Measurements from ENCODE around the gene FDXACB1.
"Not testable (repeated sequence)": the region's sequence is repeated elsewhere in the genome, so short reads cannot be mapped to it uniquely, and the experiment has no call there.

The FDXACB1 gene

DNA sequence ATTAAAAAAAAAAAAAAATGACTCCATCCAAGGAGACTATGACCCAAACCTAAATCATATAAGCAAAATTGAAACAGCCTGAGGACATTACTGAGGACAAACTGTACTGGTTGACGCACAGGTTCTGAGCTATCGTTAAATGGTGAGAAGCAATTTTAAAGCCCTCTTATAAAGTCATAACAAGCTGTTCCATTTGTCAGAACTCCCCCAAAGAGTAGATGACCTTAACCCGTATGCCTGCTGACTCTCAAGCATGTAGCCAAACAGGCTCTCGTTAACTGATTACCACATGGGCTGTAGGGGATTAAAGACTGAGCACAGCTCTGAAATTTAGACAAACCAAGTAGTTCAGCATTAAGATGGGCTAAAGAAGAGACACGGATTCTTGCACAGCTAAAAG is 30.4 kb upstream of the FDXACB1 start:
- in situ Hi-C loops (cut with HindIII; ENCODE audit: low sequenced_read_pairs): no loop called here

DNA sequence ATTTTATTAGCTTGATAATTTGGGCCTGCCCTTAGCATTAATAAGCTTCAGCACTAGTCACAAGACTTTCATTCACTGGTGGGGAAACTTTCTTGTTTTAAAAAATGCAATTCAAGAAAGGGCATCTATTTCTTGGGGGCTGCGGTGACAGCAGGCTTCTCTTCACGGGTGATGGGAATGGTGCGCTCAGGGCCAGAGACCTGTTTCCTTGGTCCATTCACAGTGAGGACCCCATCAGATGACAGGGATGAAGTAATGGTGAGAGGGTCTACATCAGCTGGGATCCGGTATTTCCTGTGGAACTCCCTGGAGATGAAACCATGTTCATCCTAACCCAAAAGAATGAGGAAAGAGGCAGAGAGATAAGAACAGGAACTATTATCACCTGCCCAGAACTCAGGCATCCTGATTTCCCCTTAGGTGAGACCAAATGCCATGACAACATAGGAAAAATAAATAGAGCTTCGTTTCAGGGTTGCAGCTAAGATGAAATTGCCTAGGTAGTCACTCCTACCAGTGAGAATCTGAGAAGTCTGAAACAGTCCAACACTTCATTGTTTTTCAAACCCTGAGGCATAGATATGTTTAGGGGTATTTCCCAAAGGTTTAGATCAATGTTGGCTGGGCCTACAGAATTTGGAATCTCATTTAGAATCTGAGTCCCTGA is 29.8 kb upstream of the FDXACB1 start:
- in situ Hi-C loops (cut with HindIII; ENCODE audit: low sequenced_read_pairs): no loop called here

DNA sequence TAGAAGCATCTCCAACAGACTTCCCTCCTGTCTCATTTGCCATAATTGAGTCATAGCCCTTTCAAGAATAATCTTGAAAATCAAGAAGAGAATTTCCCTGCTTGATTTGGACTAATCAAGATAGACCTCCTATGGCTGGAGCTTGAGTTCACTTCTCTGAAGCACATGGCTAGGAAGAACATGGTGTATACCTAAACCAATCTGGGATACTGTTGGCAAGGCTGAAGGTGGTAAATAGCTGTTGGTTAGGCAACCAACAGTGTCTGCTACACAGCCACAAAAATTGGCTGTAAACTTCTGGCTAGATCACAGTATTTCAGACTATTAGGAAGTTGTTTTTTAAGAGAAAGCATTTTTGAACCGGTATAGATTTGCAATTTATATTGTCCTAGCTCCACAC is 27.7 kb upstream of the FDXACB1 start:
- in situ Hi-C loops (cut with HindIII; ENCODE audit: low sequenced_read_pairs): no loop called here

DNA sequence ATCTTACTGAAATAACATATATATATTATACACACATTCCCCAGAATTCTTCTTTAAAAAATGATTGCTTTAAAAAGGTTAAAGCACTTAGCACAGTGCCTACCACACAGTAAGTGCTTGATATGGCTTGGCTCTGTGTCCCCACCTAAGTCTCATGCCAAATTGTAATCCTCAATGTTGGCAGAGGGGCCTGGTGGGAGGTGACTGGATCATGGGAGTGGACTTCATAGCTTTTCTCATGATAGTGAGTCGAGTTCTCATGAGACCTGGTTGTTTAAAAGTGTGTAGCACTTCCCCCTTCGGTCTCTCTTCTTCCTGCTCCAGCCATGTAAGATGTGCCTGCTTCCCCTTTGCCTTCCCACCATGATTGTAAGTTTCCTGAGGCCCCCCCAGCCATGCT is 26.4 kb upstream of the FDXACB1 start:
- in situ Hi-C loops (cut with HindIII; ENCODE audit: low sequenced_read_pairs): no loop called here

DNA sequence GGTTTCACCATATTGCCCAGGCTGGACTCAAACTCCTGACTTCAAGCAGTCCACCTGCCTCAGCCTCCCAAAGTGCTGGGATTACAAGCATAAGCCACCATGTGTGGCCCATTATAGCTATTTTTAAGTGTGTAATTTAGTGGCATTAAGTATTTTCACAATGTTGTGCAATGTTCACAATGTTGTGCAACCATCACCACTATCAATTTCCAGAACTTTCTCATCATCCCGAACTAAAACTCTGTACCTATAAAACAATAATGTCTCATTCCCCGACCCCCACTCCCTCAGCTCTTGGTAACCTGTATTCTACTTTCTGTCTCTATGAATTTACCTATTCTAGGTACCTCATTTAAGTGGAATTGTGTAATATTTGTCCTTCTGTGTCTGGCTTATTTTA is 7.9 kb upstream of the FDXACB1 start:
- in situ Hi-C loops (cut with HindIII; ENCODE audit: low sequenced_read_pairs): no loop called here

DNA sequence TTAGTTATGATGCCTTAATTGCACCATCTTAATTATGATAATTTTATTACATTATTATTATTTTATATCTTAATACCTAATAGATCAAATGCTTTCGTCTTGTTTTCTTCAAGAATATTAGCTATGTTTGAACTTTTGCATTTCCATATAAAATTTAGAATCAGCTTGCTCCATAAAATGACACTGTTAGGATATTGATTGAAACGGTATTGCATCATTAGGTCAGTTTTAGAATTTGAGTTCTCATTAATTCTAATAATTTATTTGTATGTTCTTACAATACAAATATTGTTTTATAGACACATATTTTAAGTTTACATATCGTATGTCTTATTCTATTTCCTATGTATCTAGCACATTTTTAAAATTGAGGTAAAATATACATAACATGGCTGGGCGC is 7.1 kb upstream of the FDXACB1 start:
- in situ Hi-C loops (cut with HindIII; ENCODE audit: low sequenced_read_pairs): no loop called here

DNA sequence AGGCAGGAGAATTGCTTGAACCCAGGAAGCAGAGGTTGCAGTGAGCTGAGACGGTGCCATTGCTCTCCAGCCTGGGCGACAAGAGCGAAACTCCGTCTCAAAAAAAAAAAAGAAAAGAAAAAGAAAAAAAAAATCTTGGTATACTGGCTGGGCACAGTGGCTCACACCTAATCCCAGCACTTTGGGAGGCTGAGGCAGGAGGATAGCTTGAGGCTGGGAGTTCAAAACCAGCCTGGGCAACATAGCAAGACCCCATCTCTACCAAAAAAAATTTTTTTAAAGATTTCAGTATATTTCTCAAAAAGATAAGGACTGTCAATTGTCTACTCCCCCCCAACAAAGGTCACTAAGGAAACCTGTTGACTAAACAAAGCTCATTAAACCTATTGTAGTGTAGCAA is 6.1 kb upstream of the FDXACB1 start:
- in situ Hi-C loops (cut with HindIII; ENCODE audit: low sequenced_read_pairs): not testable (repeated sequence)

DNA sequence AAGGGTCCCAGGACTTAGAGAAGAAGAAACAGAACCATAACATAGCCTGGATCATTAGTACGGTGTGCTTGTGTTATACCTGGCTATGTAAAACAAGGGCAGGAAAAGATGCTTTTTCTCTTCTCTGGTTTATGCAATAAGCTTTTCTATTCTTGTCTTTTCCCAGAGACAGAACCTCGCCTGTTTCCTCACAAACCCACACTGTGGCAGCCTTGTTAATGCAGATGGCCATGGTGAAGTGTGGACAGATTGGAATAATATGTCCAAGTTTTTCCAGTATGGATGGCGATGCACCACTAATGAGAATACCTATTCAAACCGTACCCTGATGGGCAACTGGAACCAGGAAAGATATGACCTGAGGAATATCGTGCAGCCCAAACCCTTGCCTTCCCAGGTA is 3.2 kb upstream of the FDXACB1 start:
- in situ Hi-C loops (cut with HindIII; ENCODE audit: low sequenced_read_pairs): no loop called here

DNA sequence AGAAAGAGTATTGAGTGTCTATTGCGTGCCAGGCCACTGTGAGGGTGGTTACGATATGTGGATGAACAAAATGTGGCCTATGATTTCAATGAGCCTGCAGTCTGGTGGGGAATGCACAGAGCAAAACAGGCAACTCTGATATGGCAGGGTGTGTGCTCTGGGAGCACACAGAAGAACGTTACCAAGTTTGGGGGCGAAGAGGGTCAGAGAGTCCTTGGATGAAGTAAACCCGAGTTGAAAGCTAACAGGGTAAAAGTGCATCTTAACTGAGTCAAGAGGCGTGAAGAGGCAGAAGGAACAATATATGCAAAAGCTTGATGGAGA is 634 bp upstream of the FDXACB1 start:
- in situ Hi-C loops (cut with HindIII; ENCODE audit: low sequenced_read_pairs): loop anchor here (5.0 kb wide), 1 partner anchor 48 kb away; no protein-coding TSS in a partner anchor

DNA sequence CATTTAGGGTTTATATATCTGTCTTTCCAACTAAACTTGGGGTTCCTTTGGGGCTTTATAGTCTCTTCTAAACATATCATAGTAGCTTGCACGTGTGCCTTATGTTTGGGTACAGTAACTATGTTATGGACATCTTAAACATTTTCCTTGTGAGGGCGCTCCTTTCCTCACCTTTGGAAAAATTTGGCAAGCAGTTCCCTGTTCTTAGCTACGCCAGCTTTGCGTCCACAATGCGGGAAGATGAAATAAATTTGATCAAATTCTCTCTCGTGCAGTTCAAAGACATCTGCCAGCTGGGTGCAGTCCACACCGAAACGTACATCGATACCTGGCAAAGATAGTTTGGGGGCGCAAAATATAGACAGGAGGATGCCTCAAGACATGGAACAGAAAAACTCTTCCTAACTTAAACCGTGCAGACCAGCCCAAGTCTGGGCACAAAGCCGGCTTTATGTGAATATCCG is 548 bp downstream of the FDXACB1 start:
- in situ Hi-C loops (cut with HindIII; ENCODE audit: low sequenced_read_pairs): loop anchor here (5.0 kb wide), 1 partner anchor 49 kb away; no protein-coding TSS in a partner anchor

DNA sequence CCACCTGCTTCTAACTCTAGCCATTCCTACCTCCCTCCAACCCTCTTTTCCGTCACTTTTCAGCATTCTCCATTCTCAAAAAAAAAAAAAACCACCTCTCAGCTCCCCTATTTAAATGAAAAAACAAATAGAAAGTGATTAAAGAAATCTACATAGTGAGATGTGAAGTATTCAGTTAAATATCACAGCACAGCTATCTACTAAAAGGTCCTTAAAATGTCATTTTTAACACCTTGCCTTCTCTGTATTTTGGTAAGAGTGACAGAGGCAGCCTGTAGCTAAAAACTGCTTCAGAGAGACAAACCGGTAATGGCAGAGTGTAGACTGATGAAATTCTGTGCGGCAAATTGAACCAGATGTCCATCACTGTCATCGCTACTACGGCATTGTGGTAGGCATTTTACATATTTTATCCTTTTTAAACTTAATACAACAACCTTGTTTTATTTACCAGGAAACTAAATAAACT is 7.2 kb downstream of the FDXACB1 start:
- in situ Hi-C loops (cut with HindIII; ENCODE audit: low sequenced_read_pairs): no loop called here

DNA sequence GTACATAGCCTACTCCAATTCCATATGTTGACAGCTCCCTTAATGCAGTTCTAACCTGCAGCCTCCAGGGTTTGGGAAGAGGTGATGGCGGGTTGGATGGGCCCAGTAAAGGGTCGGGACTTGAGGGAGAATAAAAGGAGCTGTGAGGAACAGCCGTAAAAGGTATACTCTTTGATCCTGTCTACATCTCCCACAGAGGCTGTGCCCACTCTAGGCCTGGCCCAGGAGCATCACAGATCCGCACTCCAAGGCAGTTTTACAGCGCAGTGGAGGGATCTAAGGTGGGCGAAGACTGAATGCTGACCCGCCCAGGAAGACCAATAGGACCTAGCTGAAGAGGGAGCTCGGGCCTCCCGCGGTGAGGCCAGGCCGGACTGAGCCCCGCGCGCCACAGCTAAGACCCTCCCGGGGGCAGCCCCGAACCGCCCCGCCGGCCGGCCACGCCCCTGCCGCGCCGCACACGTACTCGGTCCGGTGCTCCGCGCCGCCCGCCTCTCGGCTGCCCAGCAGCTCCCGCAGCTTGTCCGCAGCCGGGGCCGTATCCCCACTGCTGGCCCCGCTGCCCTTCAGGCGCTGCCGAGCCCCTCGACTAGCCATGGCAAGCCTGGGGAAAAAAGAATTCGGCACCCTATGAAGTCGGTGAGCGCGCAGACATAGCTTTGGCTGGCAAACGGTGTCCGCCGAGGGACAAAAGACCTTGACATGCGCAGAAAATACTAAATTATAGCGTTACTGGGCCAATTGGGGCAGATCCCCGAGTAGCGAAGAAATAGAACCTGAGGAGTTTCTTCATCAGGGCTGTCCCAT is 7.9 kb downstream of the FDXACB1 start, which contains the start of gene ALG9:
Gene ALG9 (minus strand): TSS at position 696 of the 807 bp plus-strand sequence. CDS start 99 bp downstream, at position 597.
- in situ Hi-C loops (cut with HindIII; ENCODE audit: low sequenced_read_pairs): no loop called here

DNA sequence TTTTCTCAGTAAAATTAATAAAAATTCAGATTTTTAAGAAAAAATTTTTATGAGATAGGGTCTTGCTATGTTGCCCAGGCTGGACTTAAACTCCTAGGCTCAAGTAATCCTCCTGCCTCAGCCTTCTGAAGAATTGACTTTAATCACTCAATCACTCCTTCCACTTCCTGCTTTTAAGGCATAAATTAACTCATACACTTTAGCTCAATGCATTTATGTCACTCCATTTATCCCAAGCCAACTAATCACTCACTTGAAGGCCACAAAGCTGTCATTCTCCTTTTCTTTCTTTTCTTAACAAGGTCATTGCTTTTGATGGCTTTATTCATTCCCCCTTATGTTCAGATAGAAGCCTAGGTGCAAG is 8.5 kb downstream of the FDXACB1 start:
- in situ Hi-C loops (cut with HindIII; ENCODE audit: low sequenced_read_pairs): no loop called here

DNA sequence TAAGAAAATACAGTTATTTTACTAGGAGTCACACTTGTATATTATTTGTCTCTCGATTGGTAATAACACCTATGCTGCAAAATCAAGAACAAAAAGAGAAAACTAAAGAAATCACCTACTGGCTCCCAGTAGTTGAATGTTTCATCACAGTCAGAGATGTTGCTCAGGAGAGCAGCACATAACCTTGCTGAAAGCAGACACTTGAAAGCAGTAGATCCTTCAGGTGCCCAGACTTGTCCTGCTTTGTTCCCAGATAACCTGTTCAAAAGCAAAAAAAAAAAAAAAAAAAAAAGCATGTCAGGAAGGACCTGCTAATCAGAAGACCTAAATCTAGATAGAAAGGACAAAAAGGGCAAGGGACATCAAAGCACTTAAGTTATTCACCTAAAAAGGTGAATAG is 8.9 kb downstream of the FDXACB1 start:
- in situ Hi-C loops (cut with HindIII; ENCODE audit: low sequenced_read_pairs): no loop called here

DNA sequence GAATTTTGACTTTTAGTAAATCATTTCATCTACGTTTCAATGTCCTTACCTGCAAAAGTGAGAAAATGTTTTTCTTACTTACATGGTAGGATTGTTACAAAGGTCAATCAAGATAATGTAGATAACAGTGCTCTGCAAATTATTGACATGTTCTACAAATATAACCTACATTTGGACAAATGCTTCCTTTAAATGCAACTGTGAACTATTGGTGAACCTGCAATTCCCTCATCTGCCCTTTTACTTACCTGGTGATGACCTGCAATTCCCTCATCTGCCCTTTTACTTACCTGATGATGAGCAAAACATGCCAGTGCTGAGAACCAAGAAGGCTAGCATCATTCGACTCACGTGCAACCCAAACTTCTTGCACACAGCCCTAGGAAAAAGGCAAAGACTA is 18.7 kb downstream of the FDXACB1 start:
- in situ Hi-C loops (cut with HindIII; ENCODE audit: low sequenced_read_pairs): no loop called here

DNA sequence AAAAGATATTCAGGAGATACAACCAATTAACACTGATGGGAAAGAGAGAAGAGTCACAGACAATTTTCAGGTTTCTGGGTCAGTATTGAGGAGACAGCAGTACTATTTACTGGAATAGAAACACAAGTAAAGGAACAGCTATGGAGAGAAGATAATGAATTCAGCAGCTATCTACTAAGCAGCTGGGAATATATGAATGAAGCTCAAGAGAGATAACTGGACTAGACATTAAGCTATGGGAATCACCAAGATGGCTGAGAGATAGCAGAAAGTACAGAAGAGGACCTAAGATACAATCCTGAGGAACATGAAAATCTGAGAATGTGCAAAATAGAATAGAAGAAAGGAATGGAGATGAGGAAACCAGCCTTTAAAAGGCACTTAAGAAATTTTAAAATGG is 23.5 kb downstream of the FDXACB1 start:
- in situ Hi-C loops (cut with HindIII; ENCODE audit: low sequenced_read_pairs): no loop called here

DNA sequence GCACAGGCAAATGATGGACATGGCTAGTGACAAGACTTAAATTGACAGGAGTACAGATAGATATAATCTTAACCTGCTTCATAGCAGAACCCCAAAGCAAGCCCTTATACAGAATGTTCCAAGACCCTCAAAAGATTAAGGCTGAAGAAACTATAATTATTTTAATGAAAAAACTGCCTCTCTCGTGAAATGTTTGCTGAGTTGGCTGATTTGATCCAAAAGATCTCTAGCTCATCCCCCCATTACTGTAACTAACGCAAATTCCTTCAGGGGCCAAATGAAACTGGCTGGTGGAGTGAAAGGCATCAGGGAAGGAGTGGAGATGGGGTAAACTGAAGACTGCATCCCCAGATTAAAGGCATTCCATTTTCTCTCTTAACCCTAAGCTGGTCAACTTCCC is 26.9 kb downstream of the FDXACB1 start:
- in situ Hi-C loops (cut with HindIII; ENCODE audit: low sequenced_read_pairs): no loop called here

DNA sequence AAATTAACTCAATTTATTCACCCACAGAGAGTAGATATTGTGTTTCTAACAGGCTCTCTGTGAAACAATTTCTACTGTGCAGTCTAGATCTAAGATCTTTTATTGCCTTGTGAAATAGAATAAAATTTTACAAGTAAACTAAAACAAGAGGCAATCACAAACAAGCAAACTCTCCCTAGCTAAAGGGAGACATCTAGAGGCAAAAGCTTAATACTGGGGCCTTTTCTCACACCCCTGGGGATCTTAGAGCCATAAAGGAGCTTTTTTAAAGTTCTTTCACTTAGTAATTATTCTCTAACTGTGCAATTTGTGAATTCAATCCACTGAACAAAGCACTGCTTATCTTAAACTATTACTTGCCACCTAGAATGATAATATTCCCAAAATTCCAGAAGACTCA is 27.3 kb downstream of the FDXACB1 start:
- in situ Hi-C loops (cut with HindIII; ENCODE audit: low sequenced_read_pairs): no loop called here

DNA sequence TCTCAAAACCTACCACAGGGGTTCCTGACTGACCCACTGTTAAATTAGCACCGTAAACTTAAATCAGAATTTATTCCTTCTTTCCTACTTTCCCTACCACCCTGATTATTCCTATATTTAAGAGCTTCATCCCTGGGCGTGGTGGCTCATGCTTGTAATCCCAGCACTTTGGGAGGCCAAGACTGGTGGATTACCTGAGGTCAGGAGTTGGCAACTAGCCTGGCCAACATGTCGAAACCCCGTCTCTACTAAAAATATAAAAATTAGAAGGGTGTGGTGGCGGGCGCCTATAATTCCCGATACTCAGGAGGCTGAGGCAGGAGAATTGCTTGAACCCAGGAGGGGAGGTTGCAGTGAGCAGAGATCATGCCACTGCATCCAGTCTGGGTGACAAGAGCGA is 27.9 kb downstream of the FDXACB1 start:
- in situ Hi-C loops (cut with HindIII; ENCODE audit: low sequenced_read_pairs): no loop called here

DNA sequence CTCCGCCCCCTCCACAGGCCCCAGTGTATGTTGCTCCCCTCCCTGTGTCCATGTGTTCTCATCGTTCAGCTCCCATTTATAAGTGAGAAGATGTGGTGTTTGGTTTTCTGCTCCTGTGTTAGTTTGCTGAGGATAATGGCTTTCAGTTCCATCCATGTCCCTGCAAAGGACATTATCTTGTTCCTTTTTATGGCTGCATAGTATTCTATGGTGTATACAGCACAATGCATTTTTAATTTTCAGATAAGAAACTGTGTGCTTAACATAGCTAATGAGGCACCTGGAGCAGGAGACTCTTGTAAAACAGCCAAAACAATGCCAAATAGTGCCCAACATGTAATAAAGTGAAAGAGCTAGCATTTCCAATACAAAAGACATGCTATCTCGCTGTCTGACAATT is 29.3 kb downstream of the FDXACB1 start:
- in situ Hi-C loops (cut with HindIII; ENCODE audit: low sequenced_read_pairs): loop anchor here (5.0 to 10.0 kb wide), 3 partner anchors 72 to 372 kb away; no protein-coding TSS in a partner anchor

DNA sequence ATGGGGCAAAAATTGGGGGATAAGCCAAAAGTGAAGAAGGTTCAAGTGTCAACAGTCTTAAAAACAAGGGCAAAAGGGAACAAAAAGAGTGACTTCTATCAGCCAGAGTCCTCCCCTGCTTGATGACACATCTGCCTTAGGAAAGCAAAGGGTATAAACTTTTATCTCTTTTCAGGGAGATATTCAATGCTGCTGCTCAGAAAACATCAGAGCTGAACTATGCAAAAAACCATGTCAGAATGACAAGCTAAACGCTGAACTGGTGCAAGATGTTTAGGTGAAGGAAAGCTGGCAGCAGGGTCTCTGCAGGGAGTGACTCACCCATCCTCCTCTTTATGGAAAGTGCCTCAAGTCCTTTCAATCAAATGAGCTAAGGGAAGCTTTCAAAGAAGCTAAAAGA is 32.3 kb downstream of the FDXACB1 start:
- in situ Hi-C loops (cut with HindIII; ENCODE audit: low sequenced_read_pairs): loop anchor here (5.0 to 10.0 kb wide), 3 partner anchors 69 to 369 kb away; no protein-coding TSS in a partner anchor

DNA sequence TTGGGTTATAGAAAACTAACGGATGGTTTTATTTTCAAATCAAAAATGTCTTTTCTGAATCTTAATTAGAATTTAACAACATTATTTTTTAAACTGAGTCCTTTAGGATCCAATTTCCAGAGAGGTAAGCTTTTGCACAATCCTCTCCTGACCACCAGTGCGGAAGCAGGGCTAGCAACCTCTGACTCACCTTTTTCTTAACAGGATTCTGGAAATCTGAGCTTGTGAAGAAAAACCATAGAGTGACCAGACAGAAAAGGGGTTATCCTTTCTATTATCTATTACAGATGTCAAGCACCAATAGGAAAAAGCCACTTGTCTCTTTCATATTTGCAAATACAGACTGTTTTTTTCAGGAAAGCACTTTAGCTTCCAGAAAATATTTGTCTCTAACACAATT is 32.9 kb downstream of the FDXACB1 start:
- in situ Hi-C loops (cut with HindIII; ENCODE audit: low sequenced_read_pairs): loop anchor here (5.0 to 10.0 kb wide), 3 partner anchors 69 to 369 kb away; no protein-coding TSS in a partner anchor

Data from endothelial cell of hepatic sinusoid (primary cell).